Liver (tissue), 9 donors: ENCODE data around the gene GART. TPM values are rescaled to one million over a fixed set of nuclear protein-coding genes. Genes with fewer than 3 reads are reported as not detected.

ENCODE experiments used
- DNase-seq: peaks from one replicate; pipeline ENCODE4 v3.0.0-alpha.2; 2017; ENCODE audit warnings: low spot score
- H3K27ac ChIP-seq, 2 donors: one replicate each; pipeline ENCODE4 v1.7.0; 2013; ENCODE audit warnings: inconsistent platforms in 2 of 2, low read length in 2 of 2, control low read depth in 1 of 2, low read depth in 1 of 2, mild to moderate bottlenecking in 1 of 2
- H3K27me3 ChIP-seq, 4 donors: one replicate each; pipeline versions ENCODE4 v1.6.1 to v1.7.0; 2013; ENCODE audit warnings: low read length in 3 of 4, inconsistent platforms in 1 of 4, mild to moderate bottlenecking in 1 of 4, moderate library complexity in 1 of 4; ENCODE audit not compliant: control insufficient read depth in 4 of 4, insufficient read depth in 4 of 4
- H3K36me3 ChIP-seq, 4 donors: one replicate each; pipeline versions ENCODE4 v1.6.1 to v1.7.0; 2013; ENCODE audit warnings: low read length in 3 of 4, mild to moderate bottlenecking in 3 of 4, low read depth in 1 of 4, moderate library complexity in 1 of 4; ENCODE audit not compliant: control insufficient read depth in 4 of 4, insufficient read depth in 3 of 4
- H3K4me1 ChIP-seq, 4 donors: one replicate each; pipeline versions ENCODE4 v1.6.1 to v1.7.0; 2013; ENCODE audit warnings: low read length in 3 of 4, mild to moderate bottlenecking in 3 of 4, moderate library complexity in 1 of 4; ENCODE audit not compliant: control insufficient read depth in 4 of 4, insufficient read depth in 4 of 4
- H3K4me3 ChIP-seq, 3 donors: one replicate each; pipeline versions ENCODE4 v1.6.1 to v1.7.0; 2013; ENCODE audit warnings: low read length in 3 of 3, control low read depth in 1 of 3, low read depth in 1 of 3, mild to moderate bottlenecking in 1 of 3
- H3K9ac ChIP-seq, 2 donors: one replicate each; pipeline ENCODE4 v1.7.0; 2013; ENCODE audit warnings: low read length in 2 of 2, mild to moderate bottlenecking in 2 of 2, moderate library complexity in 2 of 2, control low read depth in 1 of 2, low read depth in 1 of 2
- H3K9me3 ChIP-seq, 4 donors: one replicate each; pipeline versions ENCODE4 v1.6.1 to v1.7.0; 2013; ENCODE audit warnings: low read length in 3 of 4; ENCODE audit not compliant: control insufficient read depth in 4 of 4
- EGR1 ChIP-seq, 2 donors: IDR thresholded peaks; 2 replicates each; pipeline ENCODE4 v1.6.1; 2016 to 2018; ENCODE audit warnings: antibody characterized with exemption in 2 of 2, low read depth in 2 of 2
- FOXA2 ChIP-seq: IDR thresholded peaks from 2 replicates; pipeline ENCODE4 v1.6.1; 2016; ENCODE audit warnings: antibody characterized with exemption
- GABPA ChIP-seq, 2 donors: IDR thresholded peaks in 1 of 2; conservative IDR thresholded peaks in 1 of 2; 2 replicates each; pipeline ENCODE4 v1.6.1; 2016; ENCODE audit warnings: antibody characterized with exemption in 2 of 2, mild to moderate bottlenecking in 1 of 2, moderate library complexity in 1 of 2
- HNF4A ChIP-seq, 2 donors: conservative IDR thresholded peaks; 2 replicates each; pipeline ENCODE4 v1.6.1; 2016; ENCODE audit warnings: antibody characterized with exemption in 2 of 2, mild to moderate bottlenecking in 2 of 2
- HNF4G ChIP-seq: IDR thresholded peaks from 2 replicates; pipeline ENCODE4 v1.6.1; 2016; ENCODE audit warnings: antibody characterized with exemption
- JUND ChIP-seq, 2 donors: IDR thresholded peaks; 2 replicates each; pipeline ENCODE4 v1.6.1; 2016; ENCODE audit warnings: antibody characterized with exemption in 2 of 2
- NR2F2 ChIP-seq: IDR thresholded peaks from 2 replicates; pipeline ENCODE4 v1.6.1; 2016; ENCODE audit warnings: antibody characterized with exemption
- RAD21 ChIP-seq, 2 donors: IDR thresholded peaks; 2 replicates each; pipeline ENCODE4 v1.6.1; 2016; ENCODE audit warnings: antibody characterized with exemption in 2 of 2, mild to moderate bottlenecking in 2 of 2
- RXRA ChIP-seq, 2 donors: IDR thresholded peaks; 2 replicates each; pipeline ENCODE4 v1.6.1; 2017 to 2018; ENCODE audit warnings: antibody characterized with exemption in 2 of 2, mild to moderate bottlenecking in 1 of 2
- SP1 ChIP-seq: IDR thresholded peaks from 2 replicates; pipeline ENCODE4 v1.6.1; 2018; ENCODE audit warnings: antibody characterized with exemption, mild to moderate bottlenecking
- YY1 ChIP-seq: IDR thresholded peaks from 2 replicates; pipeline ENCODE4 v1.6.1; 2016; ENCODE audit warnings: antibody characterized with exemption, mild to moderate bottlenecking
- WGBS: extraction: QIAGEN DNeasy Blood & Tissue Kit; methylation state at CpG from one replicate; pipeline ENCODE4 v1.1.7; 2013; 5-methylcytosine and 5-hydroxymethylcytosine counted together
- polyA plus RNA-seq, 2 donors: library from polyadenylated mRNA; stranded (reverse) in 1 of 2; unstranded in 1 of 2; fragments of 200-250 nt in 1 of 2; fragments of >200 nt in 1 of 2; fragmentation: Nextera tagmentation in 1 of 2; extraction: Ambion mirVana in 1 of 2; gene quantifications; one replicate each; pipeline versions ENCODE4 v1.2.1 to v1.2.3, GENCODE V29; 2013 to 2015
- total RNA-seq, 2 donors: library from RNA; depleted of rRNA; stranded (reverse); fragments of >200 nt; gene quantifications; one replicate each; pipeline ENCODE4 v1.2.3, GENCODE V29; 2014
- TF ChIP-seq, protein P1 (sequence below): IDR thresholded peaks from 2 replicates; pipeline ENCODE4 v1.6.1; 2016; ENCODE audit warnings: antibody characterized with exemption
- TF ChIP-seq, protein P2 (sequence below): IDR thresholded peaks from 2 replicates; pipeline ENCODE4 v1.6.1; 2016; ENCODE audit warnings: antibody characterized with exemption
- TF ChIP-seq, protein P3 (sequence below): IDR thresholded peaks from 2 replicates; pipeline ENCODE4 v1.6.1; 2016; ENCODE audit warnings: antibody characterized with exemption
- TF ChIP-seq, protein P4 (sequence below): fragments of 150-350 bp; IDR thresholded peaks from 2 replicates; pipeline ENCODE4 v1.5.1; 2017; ENCODE audit warnings: improper control_type of control experiment, low read depth, low read length; ENCODE audit not compliant: missing input control
- TF ChIP-seq, protein P5 (sequence below): IDR thresholded peaks from 2 replicates; pipeline ENCODE4 v1.6.1; 2016; ENCODE audit warnings: antibody characterized with exemption, mild to moderate bottlenecking
- donor health status: healthy.
- donor health status: healthy.
- donor health status: healthy.
- donor health status: healthy.
- donor health status: healthy.

GART gene
- total and polyA plus RNA-seq, 4 donors = 15.7 to 76.8 (median 32.0) TPM

DNA sequence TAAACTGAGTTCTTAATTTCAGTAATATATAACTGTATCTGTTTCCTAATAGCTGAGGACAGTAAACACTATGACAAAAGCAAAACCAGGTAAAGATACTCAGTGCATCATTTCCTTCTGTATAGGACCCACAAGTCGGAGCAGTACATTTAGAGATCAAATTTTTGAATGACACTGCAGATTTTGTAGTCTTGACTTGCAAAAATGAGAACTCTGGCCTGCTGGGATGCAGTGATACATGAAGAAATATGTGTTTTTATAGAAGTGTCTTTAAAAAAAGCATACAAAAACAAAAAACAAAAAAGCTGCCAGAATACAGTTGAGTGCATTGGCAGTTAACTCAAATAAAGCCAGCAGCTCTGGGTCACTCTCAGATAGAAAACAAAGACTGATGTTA is 19.0 kb downstream of the GART start:
- TF ChIP-seq NR2F2 (no peak), HNF4A (conservative IDR thresholded peaks at IDR 0.05) (no peak), JUND (IDR thresholded peaks at IDR 0.05) (no peak), FOXA2 (no peak), GABPA (IDR thresholded peaks at IDR 0.05 in 1 of 2, conservative IDR thresholded peaks at IDR 0.05 in 1 of 2) (no peak), HNF4G (no peak), SP1 (no peak), EGR1 (IDR thresholded peaks at IDR 0.05; ENCODE audit: low read depth in 2 of 2) (no peak), YY1 (no peak), RAD21 (IDR thresholded peaks at IDR 0.05) (no peak), RXRA (IDR thresholded peaks at IDR 0.05) (no peak)
- TF ChIP-seq, protein P1, sequence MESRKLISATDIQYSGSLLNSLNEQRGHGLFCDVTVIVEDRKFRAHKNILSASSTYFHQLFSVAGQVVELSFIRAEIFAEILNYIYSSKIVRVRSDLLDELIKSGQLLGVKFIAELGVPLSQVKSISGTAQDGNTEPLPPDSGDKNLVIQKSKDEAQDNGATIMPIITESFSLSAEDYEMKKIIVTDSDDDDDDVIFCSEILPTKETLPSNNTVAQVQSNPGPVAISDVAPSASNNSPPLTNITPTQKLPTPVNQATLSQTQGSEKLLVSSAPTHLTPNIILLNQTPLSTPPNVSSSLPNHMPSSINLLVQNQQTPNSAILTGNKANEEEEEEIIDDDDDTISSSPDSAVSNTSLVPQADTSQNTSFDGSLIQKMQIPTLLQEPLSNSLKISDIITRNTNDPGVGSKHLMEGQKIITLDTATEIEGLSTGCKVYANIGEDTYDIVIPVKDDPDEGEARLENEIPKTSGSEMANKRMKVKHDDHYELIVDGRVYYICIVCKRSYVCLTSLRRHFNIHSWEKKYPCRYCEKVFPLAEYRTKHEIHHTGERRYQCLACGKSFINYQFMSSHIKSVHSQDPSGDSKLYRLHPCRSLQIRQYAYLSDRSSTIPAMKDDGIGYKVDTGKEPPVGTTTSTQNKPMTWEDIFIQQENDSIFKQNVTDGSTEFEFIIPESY = no peak
- TF ChIP-seq, protein P2, sequence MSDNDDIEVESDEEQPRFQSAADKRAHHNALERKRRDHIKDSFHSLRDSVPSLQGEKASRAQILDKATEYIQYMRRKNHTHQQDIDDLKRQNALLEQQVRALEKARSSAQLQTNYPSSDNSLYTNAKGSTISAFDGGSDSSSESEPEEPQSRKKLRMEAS = no peak
- TF ChIP-seq, protein P3, sequence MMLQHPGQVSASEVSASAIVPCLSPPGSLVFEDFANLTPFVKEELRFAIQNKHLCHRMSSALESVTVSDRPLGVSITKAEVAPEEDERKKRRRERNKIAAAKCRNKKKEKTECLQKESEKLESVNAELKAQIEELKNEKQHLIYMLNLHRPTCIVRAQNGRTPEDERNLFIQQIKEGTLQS = no peak
- TF ChIP-seq, protein P4, sequence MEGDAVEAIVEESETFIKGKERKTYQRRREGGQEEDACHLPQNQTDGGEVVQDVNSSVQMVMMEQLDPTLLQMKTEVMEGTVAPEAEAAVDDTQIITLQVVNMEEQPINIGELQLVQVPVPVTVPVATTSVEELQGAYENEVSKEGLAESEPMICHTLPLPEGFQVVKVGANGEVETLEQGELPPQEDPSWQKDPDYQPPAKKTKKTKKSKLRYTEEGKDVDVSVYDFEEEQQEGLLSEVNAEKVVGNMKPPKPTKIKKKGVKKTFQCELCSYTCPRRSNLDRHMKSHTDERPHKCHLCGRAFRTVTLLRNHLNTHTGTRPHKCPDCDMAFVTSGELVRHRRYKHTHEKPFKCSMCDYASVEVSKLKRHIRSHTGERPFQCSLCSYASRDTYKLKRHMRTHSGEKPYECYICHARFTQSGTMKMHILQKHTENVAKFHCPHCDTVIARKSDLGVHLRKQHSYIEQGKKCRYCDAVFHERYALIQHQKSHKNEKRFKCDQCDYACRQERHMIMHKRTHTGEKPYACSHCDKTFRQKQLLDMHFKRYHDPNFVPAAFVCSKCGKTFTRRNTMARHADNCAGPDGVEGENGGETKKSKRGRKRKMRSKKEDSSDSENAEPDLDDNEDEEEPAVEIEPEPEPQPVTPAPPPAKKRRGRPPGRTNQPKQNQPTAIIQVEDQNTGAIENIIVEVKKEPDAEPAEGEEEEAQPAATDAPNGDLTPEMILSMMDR = no peak
- TF ChIP-seq, protein P5, sequence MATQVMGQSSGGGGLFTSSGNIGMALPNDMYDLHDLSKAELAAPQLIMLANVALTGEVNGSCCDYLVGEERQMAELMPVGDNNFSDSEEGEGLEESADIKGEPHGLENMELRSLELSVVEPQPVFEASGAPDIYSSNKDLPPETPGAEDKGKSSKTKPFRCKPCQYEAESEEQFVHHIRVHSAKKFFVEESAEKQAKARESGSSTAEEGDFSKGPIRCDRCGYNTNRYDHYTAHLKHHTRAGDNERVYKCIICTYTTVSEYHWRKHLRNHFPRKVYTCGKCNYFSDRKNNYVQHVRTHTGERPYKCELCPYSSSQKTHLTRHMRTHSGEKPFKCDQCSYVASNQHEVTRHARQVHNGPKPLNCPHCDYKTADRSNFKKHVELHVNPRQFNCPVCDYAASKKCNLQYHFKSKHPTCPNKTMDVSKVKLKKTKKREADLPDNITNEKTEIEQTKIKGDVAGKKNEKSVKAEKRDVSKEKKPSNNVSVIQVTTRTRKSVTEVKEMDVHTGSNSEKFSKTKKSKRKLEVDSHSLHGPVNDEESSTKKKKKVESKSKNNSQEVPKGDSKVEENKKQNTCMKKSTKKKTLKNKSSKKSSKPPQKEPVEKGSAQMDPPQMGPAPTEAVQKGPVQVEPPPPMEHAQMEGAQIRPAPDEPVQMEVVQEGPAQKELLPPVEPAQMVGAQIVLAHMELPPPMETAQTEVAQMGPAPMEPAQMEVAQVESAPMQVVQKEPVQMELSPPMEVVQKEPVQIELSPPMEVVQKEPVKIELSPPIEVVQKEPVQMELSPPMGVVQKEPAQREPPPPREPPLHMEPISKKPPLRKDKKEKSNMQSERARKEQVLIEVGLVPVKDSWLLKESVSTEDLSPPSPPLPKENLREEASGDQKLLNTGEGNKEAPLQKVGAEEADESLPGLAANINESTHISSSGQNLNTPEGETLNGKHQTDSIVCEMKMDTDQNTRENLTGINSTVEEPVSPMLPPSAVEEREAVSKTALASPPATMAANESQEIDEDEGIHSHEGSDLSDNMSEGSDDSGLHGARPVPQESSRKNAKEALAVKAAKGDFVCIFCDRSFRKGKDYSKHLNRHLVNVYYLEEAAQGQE = no peak
- Histone ChIP-seq H3K36me3 (peaks cover 20 to 43% (median 30%) of the 10 kb centered on the region in 4 donors), H3K9me3 (no peaks in the 10 kb centered on the region), H3K27ac (no peak overlapping the region), H3K9ac (no peak overlapping the region), H3K4me3 (no peak overlapping the region), H3K27me3 (no peaks in the 10 kb centered on the region), H3K4me1 (peaks cover 0 to 2% (median 0%) of the 10 kb centered on the region in 4 donors)
- WGBS = 80% methylated on average over 1 of the region's 1 CpG
- DNase-seq = no peak
